Astrocyte (in vitro differentiated cells and primary cell): ENCODE data around the gene AUP1. TPM values are rescaled to one million over a fixed set of nuclear protein-coding genes. Genes with fewer than 3 reads are reported as not detected.
A peak's percentile ranks its signal among the peaks of the same experiment; 100 is the strongest.

ENCODE experiments used
- DNase-seq: peaks from one replicate; pipeline ENCODE4 v3.0.0-alpha.2; 2010; ENCODE audit warnings: low read depth
- FAIRE-seq: peaks from 2 replicates; lab custom pipeline; 2011; peaks lifted over from hg19 to GRCh38; lab: Jason Lieb, UNC
- H2AFZ ChIP-seq: 2 replicates; pipeline ENCODE4 v1.6.0; 2012; ENCODE audit warnings: low read depth, low read length, inconsistent platforms
- H3K27ac ChIP-seq: 2 replicates; pipeline ENCODE4 v1.5.1; 2011; ENCODE audit warnings: low read depth, low read length, inconsistent platforms
- H3K27me3 ChIP-seq: 2 replicates; pipeline ENCODE4 v1.6.0; 2011; ENCODE audit warnings: low read length, inconsistent platforms; ENCODE audit not compliant: insufficient read depth
- H3K36me3 ChIP-seq: 2 replicates; pipeline ENCODE4 v1.5.1; 2011; ENCODE audit warnings: low read length, inconsistent platforms; ENCODE audit not compliant: insufficient read depth
- H3K4me1 ChIP-seq: 2 replicates; pipeline ENCODE4 v1.5.1; 2011; ENCODE audit warnings: low read length, inconsistent platforms; ENCODE audit not compliant: insufficient read depth
- H3K4me2 ChIP-seq: 2 replicates; pipeline ENCODE4 v1.6.0; 2012; ENCODE audit warnings: low read length, inconsistent platforms
- H3K4me3 ChIP-seq: 2 replicates; pipeline ENCODE4 v1.5.1; 2011; ENCODE audit warnings: low read depth, mild to moderate bottlenecking, low read length, inconsistent platforms; ENCODE audit not compliant: insufficient read depth
- H3K79me2 ChIP-seq: 2 replicates; pipeline ENCODE4 v1.6.0; 2012; ENCODE audit warnings: mild to moderate bottlenecking, low read length, inconsistent platforms; ENCODE audit not compliant: insufficient read depth
- H3K9ac ChIP-seq: 2 replicates; pipeline ENCODE4 v1.6.0; 2012; ENCODE audit warnings: mild to moderate bottlenecking, low read length, inconsistent platforms
- H3K9me3 ChIP-seq: 2 replicates; pipeline ENCODE4 v1.5.1; 2012; ENCODE audit warnings: low read depth, mild to moderate bottlenecking, low read length, inconsistent platforms; ENCODE audit not compliant: insufficient read depth
- H4K20me1 ChIP-seq: 2 replicates; pipeline ENCODE4 v1.6.0; 2012; ENCODE audit warnings: low read length, inconsistent platforms; ENCODE audit not compliant: insufficient read depth
- H3K27ac Mint-ChIP-seq: one replicate; pipeline ENCODE4 v1.8.0; 2021; ENCODE audit warnings: mild to moderate bottlenecking, mixed read lengths; ENCODE audit not compliant: unreplicated experiment
- H3K27me3 Mint-ChIP-seq: one replicate; pipeline ENCODE4 v1.8.0; 2021; ENCODE audit warnings: low read depth, mixed read lengths; ENCODE audit not compliant: unreplicated experiment
- H3K36me3 Mint-ChIP-seq: one replicate; pipeline ENCODE4 v1.8.0; 2021; ENCODE audit warnings: low read depth, mixed read lengths; ENCODE audit not compliant: unreplicated experiment
- H3K4me1 Mint-ChIP-seq: one replicate; pipeline ENCODE4 v1.8.0; 2021; ENCODE audit warnings: low read depth, mixed read lengths; ENCODE audit not compliant: unreplicated experiment
- H3K4me3 Mint-ChIP-seq: one replicate; pipeline ENCODE4 v1.8.0; 2021; ENCODE audit warnings: mild to moderate bottlenecking, moderate library complexity, mixed read lengths; ENCODE audit not compliant: unreplicated experiment
- H3K9me3 Mint-ChIP-seq: one replicate; pipeline ENCODE4 v1.8.0; 2021; ENCODE audit warnings: mild to moderate bottlenecking, mixed read lengths; ENCODE audit not compliant: unreplicated experiment
- EZH2 ChIP-seq: IDR thresholded peaks from 2 replicates; pipeline ENCODE4 v1.6.1; 2012; ENCODE audit warnings: mild to moderate bottlenecking, low read length, inconsistent platforms; ENCODE audit not compliant: insufficient read depth
- total RNA-seq: library from RNA; stranded (reverse); gene quantifications from 2 replicates; pipeline ENCODE4 v1.2.1, GENCODE V29; 2021
- TF ChIP-seq, protein P1 (sequence below): IDR thresholded peaks from 2 replicates; pipeline ENCODE4 v1.5.1; 2011; ENCODE audit warnings: low read depth, mild to moderate bottlenecking, inconsistent platforms, low read length, moderate library complexity; ENCODE audit not compliant: insufficient read depth

Gene AUP1
- total RNA-seq, 1 donor from 2014 or later = 82.5 TPM

DNA sequence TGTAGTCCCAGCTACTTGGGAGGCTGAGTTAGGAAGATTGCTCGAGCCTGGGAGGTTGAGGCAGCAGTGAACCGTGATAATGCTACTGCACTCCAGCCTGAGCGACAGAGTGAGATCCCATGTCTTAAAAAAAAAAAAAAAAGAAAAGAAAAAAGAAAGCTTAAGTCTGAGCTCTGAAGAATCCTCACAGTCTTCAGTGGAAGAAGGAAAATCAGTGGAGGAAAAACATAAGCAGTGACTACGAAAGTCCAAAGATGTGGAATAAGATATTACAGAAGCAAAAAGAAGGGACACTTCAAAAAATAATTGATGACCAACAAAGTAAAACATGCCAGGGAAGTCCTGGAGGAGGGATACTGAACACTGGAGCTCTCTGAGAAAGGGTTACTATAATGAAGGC is 19.2 kb downstream of the AUP1 start:
- Mint-ChIP-seq H3K27me3 (peaks cover 47% of the 10 kb centered on the region), H3K9me3 (no peaks in the 10 kb centered on the region), H3K27ac (no peak overlapping the region), H3K36me3 (peaks cover 5% of the 10 kb centered on the region), H3K4me1 (peaks cover 13% of the 10 kb centered on the region), H3K4me3 (no peak overlapping the region)
- FAIRE-seq (no peak), DNase-seq (no peak)
- H3K4me3 ChIP-seq = no peak overlapping the region
- H3K36me3 ChIP-seq = no peaks in the 10 kb centered on the region
- TF ChIP-seq, protein P1, sequence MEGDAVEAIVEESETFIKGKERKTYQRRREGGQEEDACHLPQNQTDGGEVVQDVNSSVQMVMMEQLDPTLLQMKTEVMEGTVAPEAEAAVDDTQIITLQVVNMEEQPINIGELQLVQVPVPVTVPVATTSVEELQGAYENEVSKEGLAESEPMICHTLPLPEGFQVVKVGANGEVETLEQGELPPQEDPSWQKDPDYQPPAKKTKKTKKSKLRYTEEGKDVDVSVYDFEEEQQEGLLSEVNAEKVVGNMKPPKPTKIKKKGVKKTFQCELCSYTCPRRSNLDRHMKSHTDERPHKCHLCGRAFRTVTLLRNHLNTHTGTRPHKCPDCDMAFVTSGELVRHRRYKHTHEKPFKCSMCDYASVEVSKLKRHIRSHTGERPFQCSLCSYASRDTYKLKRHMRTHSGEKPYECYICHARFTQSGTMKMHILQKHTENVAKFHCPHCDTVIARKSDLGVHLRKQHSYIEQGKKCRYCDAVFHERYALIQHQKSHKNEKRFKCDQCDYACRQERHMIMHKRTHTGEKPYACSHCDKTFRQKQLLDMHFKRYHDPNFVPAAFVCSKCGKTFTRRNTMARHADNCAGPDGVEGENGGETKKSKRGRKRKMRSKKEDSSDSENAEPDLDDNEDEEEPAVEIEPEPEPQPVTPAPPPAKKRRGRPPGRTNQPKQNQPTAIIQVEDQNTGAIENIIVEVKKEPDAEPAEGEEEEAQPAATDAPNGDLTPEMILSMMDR = no peak
- TF ChIP-seq EZH2 = no peak
- peaks cover 18% of the 10 kb centered on the region for H3K79me2 ChIP-seq
- H3K27ac ChIP-seq = no peak overlapping the region
- H3K27me3 ChIP-seq = peaks cover 48% of the 10 kb centered on the region
- H3K9ac ChIP-seq = no peak overlapping the region
- peaks cover 30% of the 10 kb centered on the region for H3K4me1 ChIP-seq
- H3K9me3 ChIP-seq = no peaks in the 10 kb centered on the region
- no peak overlapping the region for H2AFZ ChIP-seq
- H3K4me2 ChIP-seq = no peak overlapping the region
- H4K20me1 ChIP-seq = peaks cover 13% of the 10 kb centered on the region

DNA sequence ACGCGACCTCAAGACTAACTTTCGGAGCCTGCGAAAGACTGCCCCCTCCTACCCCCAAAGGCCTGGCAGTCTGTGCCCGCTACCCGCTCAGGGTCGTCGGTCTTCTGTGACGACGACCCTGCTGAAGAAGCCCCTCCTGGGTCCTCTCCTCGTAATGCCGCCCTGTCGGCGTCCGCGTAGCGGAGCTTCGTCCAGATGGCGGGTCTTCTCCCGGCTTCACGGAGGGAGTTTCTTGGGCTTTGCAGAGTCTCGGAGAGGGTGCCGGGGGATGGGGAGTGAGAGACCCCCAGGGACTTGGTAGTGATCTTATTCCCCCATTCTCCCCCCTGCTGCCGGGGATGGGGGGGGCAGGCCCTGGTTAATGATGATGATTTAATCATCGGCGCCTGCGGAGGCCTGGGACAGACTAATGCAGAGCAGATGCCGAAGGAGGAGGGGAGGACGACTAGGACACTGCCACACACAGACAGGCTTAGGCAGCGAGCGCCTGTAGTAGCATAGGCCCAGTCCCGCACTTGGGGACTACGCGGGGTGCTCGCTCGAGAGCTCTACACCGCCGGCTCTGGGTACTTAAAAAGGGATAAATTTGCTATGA is 21.5 kb downstream of the AUP1 start:
- H3K36me3 ChIP-seq = peaks cover 4% of the 10 kb centered on the region
- peak overlapping the region; percentile 98 for H2AFZ ChIP-seq
- peaks cover 40% of the 10 kb centered on the region for H3K27me3 Mint-ChIP-seq

More for the DNA sequence above, 21.5 kb downstream of the AUP1 start:
- Histone ChIP-seq H3K27me3 (peaks cover 31% of the 10 kb centered on the region), H3K9ac (peak overlapping the region; percentile 95), H3K4me2 (peak overlapping the region; percentile 97), H3K27ac (peak overlapping the region; percentile 99), H3K4me3 (peak overlapping the region; percentile 94), H4K20me1 (peaks cover 7% of the 10 kb centered on the region), H3K4me1 (peaks cover 47% of the 10 kb centered on the region), H3K79me2 (peaks cover 24% of the 10 kb centered on the region), H3K9me3 (no peaks in the 10 kb centered on the region)
- FAIRE-seq (no peak), DNase-seq (no peak)
- Mint-ChIP-seq H3K27ac (peak overlapping the region; percentile 99), H3K4me1 (peaks cover 21% of the 10 kb centered on the region), H3K9me3 (no peaks in the 10 kb centered on the region), H3K36me3 (peaks cover 12% of the 10 kb centered on the region), H3K4me3 (peak overlapping the region; percentile 97)
- no peak for TF ChIP-seq EZH2
- TF ChIP-seq, protein P1 = no peak
